ENCODE data around the gene GPANK1. TPM values are rescaled to one million over a fixed set of nuclear protein-coding genes. Genes with fewer than 3 reads are reported as not detected.

The GPANK1 gene
- total and polyA plus RNA-seq, 9 of the 15 experiments (the other 6 are each of a cell fraction or from before 2014, with no cell fraction given) = 32.2 to 111 (median 46.3) TPM

DNA sequence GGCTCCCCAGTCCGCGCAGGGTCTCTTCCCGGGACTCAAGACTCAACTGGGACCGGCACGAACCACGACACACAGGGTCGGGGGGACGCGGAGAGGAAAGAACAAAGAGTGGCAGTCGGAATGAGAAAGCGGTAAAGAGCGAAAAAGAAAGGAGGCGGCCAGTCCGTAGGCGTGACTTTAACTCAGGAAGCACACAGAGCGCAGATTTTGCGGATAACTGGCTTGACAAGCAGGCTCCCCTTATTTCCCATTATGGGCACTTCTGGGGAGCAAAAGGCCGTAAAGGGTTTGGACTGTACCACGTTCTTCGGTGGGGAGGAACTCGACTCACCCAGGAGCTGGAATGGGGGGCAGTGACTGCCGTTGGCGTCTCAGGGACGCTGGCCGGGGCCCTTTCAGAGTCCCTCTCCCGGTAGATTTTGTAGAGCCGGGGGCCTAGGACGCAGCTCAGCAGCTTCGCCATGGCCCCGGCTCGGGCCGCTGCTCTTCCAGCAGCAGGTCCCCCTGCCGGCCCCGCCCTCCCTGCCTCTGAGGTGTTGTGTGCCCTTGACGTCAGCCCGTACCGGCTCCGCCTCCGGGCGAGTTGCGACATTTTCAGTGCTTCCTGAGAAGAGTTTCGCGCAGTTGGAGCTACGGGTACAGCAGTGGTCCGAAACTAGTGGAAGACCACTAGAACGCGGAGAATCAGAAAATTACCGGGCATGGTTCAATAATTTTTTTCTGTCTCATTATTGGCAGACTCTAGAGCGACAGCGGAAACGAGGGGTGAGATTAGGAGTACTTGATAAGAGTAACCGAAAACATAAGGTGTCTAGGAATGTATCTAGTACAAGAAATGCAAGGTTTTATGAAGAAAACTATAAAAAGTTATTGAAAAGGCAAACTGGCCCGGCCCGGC is 38.3 kb upstream of the GPANK1 start, which contains the start of gene ABHD16A (continued):
- TF ChIP-seq, protein P1, sequence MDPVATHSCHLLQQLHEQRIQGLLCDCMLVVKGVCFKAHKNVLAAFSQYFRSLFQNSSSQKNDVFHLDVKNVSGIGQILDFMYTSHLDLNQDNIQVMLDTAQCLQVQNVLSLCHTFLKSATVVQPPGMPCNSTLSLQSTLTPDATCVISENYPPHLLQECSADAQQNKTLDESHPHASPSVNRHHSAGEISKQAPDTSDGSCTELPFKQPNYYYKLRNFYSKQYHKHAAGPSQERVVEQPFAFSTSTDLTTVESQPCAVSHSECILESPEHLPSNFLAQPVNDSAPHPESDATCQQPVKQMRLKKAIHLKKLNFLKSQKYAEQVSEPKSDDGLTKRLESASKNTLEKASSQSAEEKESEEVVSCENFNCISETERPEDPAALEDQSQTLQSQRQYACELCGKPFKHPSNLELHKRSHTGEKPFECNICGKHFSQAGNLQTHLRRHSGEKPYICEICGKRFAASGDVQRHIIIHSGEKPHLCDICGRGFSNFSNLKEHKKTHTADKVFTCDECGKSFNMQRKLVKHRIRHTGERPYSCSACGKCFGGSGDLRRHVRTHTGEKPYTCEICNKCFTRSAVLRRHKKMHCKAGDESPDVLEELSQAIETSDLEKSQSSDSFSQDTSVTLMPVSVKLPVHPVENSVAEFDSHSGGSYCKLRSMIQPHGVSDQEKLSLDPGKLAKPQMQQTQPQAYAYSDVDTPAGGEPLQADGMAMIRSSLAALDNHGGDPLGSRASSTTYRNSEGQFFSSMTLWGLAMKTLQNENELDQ (CRISPR knock-in tag; IDR thresholded peaks at IDR 0.05; ENCODE audit: borderline replicate concordance) = no peak
- peak; percentile 96 for TF ChIP-seq POLR2H (tag; IDR thresholded peaks at IDR 0.05; ENCODE audit: low read depth)
- TF ChIP-seq, protein P2, sequence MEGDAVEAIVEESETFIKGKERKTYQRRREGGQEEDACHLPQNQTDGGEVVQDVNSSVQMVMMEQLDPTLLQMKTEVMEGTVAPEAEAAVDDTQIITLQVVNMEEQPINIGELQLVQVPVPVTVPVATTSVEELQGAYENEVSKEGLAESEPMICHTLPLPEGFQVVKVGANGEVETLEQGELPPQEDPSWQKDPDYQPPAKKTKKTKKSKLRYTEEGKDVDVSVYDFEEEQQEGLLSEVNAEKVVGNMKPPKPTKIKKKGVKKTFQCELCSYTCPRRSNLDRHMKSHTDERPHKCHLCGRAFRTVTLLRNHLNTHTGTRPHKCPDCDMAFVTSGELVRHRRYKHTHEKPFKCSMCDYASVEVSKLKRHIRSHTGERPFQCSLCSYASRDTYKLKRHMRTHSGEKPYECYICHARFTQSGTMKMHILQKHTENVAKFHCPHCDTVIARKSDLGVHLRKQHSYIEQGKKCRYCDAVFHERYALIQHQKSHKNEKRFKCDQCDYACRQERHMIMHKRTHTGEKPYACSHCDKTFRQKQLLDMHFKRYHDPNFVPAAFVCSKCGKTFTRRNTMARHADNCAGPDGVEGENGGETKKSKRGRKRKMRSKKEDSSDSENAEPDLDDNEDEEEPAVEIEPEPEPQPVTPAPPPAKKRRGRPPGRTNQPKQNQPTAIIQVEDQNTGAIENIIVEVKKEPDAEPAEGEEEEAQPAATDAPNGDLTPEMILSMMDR (IDR thresholded peaks at IDR 0.05 in 2 of 3, conservative IDR thresholded peaks at IDR 0.05 in 1 of 3; ENCODE audit: insufficient read depth in 2 of 3, low read depth in 1 of 3, low read length in 3 of 3) = peak in 2 of 3 experiments; percentile 14 to 17; a peak in 1 of 6 replicates
- TF ChIP-seq, protein P3, sequence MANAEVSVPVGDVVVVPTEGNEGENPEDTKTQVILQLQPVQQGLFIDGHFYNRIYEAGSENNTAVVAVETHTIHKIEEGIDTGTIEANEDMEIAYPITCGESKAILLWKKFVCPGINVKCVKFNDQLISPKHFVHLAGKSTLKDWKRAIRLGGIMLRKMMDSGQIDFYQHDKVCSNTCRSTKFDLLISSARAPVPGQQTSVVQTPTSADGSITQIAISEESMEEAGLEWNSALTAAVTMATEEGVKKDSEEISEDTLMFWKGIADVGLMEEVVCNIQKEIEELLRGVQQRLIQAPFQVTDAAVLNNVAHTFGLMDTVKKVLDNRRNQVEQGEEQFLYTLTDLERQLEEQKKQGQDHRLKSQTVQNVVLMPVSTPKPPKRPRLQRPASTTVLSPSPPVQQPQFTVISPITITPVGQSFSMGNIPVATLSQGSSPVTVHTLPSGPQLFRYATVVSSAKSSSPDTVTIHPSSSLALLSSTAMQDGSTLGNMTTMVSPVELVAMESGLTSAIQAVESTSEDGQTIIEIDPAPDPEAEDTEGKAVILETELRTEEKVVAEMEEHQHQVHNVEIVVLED (CRISPR knock-in tag; IDR thresholded peaks at IDR 0.05) = peak; percentile 70
- TF ChIP-seq, protein P4, sequence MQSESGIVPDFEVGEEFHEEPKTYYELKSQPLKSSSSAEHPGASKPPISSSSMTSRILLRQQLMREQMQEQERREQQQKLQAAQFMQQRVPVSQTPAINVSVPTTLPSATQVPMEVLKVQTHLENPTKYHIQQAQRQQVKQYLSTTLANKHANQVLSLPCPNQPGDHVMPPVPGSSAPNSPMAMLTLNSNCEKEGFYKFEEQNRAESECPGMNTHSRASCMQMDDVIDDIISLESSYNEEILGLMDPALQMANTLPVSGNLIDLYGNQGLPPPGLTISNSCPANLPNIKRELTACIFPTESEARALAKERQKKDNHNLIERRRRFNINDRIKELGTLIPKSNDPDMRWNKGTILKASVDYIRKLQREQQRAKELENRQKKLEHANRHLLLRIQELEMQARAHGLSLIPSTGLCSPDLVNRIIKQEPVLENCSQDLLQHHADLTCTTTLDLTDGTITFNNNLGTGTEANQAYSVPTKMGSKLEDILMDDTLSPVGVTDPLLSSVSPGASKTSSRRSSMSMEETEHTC (IDR thresholded peaks at IDR 0.05) = peak; percentile 7; the same call in 1 of the 2 replicates
- TF ChIP-seq, protein P5, sequence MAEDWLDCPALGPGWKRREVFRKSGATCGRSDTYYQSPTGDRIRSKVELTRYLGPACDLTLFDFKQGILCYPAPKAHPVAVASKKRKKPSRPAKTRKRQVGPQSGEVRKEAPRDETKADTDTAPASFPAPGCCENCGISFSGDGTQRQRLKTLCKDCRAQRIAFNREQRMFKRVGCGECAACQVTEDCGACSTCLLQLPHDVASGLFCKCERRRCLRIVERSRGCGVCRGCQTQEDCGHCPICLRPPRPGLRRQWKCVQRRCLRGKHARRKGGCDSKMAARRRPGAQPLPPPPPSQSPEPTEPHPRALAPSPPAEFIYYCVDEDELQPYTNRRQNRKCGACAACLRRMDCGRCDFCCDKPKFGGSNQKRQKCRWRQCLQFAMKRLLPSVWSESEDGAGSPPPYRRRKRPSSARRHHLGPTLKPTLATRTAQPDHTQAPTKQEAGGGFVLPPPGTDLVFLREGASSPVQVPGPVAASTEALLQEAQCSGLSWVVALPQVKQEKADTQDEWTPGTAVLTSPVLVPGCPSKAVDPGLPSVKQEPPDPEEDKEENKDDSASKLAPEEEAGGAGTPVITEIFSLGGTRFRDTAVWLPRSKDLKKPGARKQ (CRISPR knock-in tag; IDR thresholded peaks at IDR 0.05) = no peak
- peak; percentile 93 for TF ChIP-seq NEUROD1 (IDR thresholded peaks at IDR 0.05; ENCODE audit: borderline replicate concordance, low read depth, low read length, partially characterized antibody)
- TF ChIP-seq, protein P6, sequence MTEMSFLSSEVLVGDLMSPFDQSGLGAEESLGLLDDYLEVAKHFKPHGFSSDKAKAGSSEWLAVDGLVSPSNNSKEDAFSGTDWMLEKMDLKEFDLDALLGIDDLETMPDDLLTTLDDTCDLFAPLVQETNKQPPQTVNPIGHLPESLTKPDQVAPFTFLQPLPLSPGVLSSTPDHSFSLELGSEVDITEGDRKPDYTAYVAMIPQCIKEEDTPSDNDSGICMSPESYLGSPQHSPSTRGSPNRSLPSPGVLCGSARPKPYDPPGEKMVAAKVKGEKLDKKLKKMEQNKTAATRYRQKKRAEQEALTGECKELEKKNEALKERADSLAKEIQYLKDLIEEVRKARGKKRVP (CRISPR knock-in tag; IDR thresholded peaks at IDR 0.05) = peak; percentile 71
- TF ChIP-seq NFYB (IDR thresholded peaks at IDR 0.05; ENCODE audit: extremely low read depth, insufficient read length) = no peak
- 0 out of 2 replicates have a peak, but pooled peaks have one; percentile 50 for TF ChIP-seq ZNF41 (CRISPR knock-in tag; conservative IDR thresholded peaks at IDR 0.05)
- TF ChIP-seq, protein P7, sequence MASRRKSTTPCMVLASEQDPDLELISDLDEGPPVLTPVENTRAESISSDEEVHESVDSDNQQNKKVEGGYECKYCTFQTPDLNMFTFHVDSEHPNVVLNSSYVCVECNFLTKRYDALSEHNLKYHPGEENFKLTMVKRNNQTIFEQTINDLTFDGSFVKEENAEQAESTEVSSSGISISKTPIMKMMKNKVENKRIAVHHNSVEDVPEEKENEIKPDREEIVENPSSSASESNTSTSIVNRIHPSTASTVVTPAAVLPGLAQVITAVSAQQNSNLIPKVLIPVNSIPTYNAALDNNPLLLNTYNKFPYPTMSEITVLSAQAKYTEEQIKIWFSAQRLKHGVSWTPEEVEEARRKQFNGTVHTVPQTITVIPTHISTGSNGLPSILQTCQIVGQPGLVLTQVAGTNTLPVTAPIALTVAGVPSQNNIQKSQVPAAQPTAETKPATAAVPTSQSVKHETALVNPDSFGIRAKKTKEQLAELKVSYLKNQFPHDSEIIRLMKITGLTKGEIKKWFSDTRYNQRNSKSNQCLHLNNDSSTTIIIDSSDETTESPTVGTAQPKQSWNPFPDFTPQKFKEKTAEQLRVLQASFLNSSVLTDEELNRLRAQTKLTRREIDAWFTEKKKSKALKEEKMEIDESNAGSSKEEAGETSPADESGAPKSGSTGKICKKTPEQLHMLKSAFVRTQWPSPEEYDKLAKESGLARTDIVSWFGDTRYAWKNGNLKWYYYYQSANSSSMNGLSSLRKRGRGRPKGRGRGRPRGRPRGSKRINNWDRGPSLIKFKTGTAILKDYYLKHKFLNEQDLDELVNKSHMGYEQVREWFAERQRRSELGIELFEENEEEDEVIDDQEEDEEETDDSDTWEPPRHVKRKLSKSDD (conservative IDR thresholded peaks at IDR 0.05; ENCODE audit: low read length) = no peak
